Endothelial cell of umbilical vein (primary cell): ENCODE measurements around the gene C16orf89. TPM values are rescaled to one million over a fixed set of nuclear protein-coding genes. Genes with fewer than 3 reads are reported as not detected.

Experiments used
- BruUV-seq: library from RNA; stranded (reverse); fragments of 400-500 nt; replicated peaks from 2 replicates; lab custom pipeline; 2021; lab: Mats Ljungman, UMichigan
- CTCF ChIA-PET: fragments of 300-600, 350-600 bp; sonication (Branson Sonifier 250); formaldehyde crosslinking; loops from one replicate; lab custom pipeline; 2021; ENCODE audit warnings: antibody characterized with exemption, inconsistent platforms; lab: Charles Lee
- POLR2A ChIA-PET: fragments of 300-600, 350-600 bp; sonication (Branson Sonifier 250); formaldehyde crosslinking; loops from one replicate; lab custom pipeline; 2021; ENCODE audit warnings: antibody characterized with exemption, inconsistent platforms; lab: Charles Lee
- DNase-seq: peaks from one replicate; pipeline ENCODE4 v3.0.0-alpha.2; 2011; ENCODE audit warnings: low read depth, low spot score
- FAIRE-seq: peaks from 2 replicates; lab custom pipeline; 2011; peaks lifted over from hg19 to GRCh38; lab: Jason Lieb, UNC
- H2AFZ ChIP-seq: 2 replicates; pipeline ENCODE4 v1.6.0; 2012; ENCODE audit warnings: low read depth, low read length, control low read depth, inconsistent platforms
- H3K27ac ChIP-seq: 2 replicates; pipeline ENCODE4 v1.5.1; 2011; ENCODE audit warnings: low read depth, mild to moderate bottlenecking, control low read depth, low read length, moderate library complexity; ENCODE audit not compliant: insufficient read depth
- H3K27me3 ChIP-seq, 2 experiments: 2 replicates each; pipeline versions ENCODE4 v1.6.0 to v1.6.1; 2011; ENCODE audit warnings: low read length in 2 of 2, mixed read lengths in 1 of 2; ENCODE audit not compliant: control insufficient read depth in 2 of 2, insufficient read depth in 2 of 2
- H3K36me3 ChIP-seq, 2 experiments: 2 replicates in 1 of 2; 3 replicates in 1 of 2; pipeline ENCODE4 v1.5.1; 2011; ENCODE audit warnings: low read length in 2 of 2, mild to moderate bottlenecking in 1 of 2, moderate library complexity in 1 of 2; ENCODE audit not compliant: control insufficient read depth in 2 of 2, insufficient read depth in 2 of 2; ENCODE audit errors: extremely low read depth in 1 of 2
- H3K4me1 ChIP-seq: 3 replicates; pipeline ENCODE4 v1.5.1; 2011; ENCODE audit warnings: mild to moderate bottlenecking, low read length; ENCODE audit not compliant: control insufficient read depth, insufficient read depth; ENCODE audit errors: extremely low read depth
- H3K4me2 ChIP-seq: 2 replicates; pipeline ENCODE4 v1.6.1; 2011; ENCODE audit warnings: low read length, control low read depth, mixed read lengths; ENCODE audit not compliant: insufficient read depth
- H3K4me3 ChIP-seq, 3 experiments: fragments of 200-600 bp in 1 of 3; sonication (generic), shearing (Covaris generic) in 1 of 3; replicated peaks in 1 of 3; 2 replicates each; pipeline ENCODE4 v1.5.1; 2011 to 2016; ENCODE audit warnings: control low read depth in 3 of 3, low read length in 3 of 3, mild to moderate bottlenecking in 2 of 3, inconsistent platforms in 1 of 3, low read depth in 1 of 3, moderate library complexity in 1 of 3; ENCODE audit not compliant: insufficient read depth in 1 of 3
- H3K79me2 ChIP-seq: 2 replicates; pipeline ENCODE4 v1.6.0; 2012; ENCODE audit warnings: low read length, inconsistent platforms; ENCODE audit not compliant: control insufficient read depth, insufficient read depth
- H3K9ac ChIP-seq: replicated peaks from 2 replicates; pipeline ENCODE3; 2011; ENCODE audit warnings: low read length, control low read depth; ENCODE audit not compliant: insufficient read depth; ENCODE audit errors: extremely low read depth
- H3K9me1 ChIP-seq: replicated peaks from 3 replicates; pipeline ENCODE4 v1.6.0; 2011; ENCODE audit warnings: mild to moderate bottlenecking, low read length; ENCODE audit not compliant: control insufficient read depth, insufficient read depth; ENCODE audit errors: extremely low read depth
- H3K9me3 ChIP-seq: replicated peaks from 2 replicates; pipeline ENCODE4 v1.5.1; 2012; ENCODE audit warnings: low read length, inconsistent platforms; ENCODE audit not compliant: control insufficient read depth, insufficient read depth
- H4K20me1 ChIP-seq: replicated peaks from 2 replicates; pipeline ENCODE3; 2011; ENCODE audit warnings: mild to moderate bottlenecking, low read length; ENCODE audit not compliant: control insufficient read depth, insufficient read depth; ENCODE audit errors: extremely low read depth
- CTCF ChIP-seq, 2 donors: IDR thresholded peaks; 1 replicate in 1 of 2; 2 replicates in 1 of 2; pipeline ENCODE4 v1.5.1; 2011; ENCODE audit warnings: low read length in 2 of 2, mild to moderate bottlenecking in 2 of 2, moderate library complexity in 2 of 2, control low read depth in 1 of 2, inconsistent platforms in 1 of 2, low read depth in 1 of 2; ENCODE audit not compliant: insufficient read depth in 1 of 2; ENCODE audit errors: extremely low read depth in 1 of 2
- EZH2 ChIP-seq: IDR thresholded peaks from 2 replicates; pipeline ENCODE4 v1.6.1; 2012; ENCODE audit warnings: borderline replicate concordance, low read depth, mild to moderate bottlenecking, moderate library complexity, low read length, inconsistent platforms; ENCODE audit not compliant: severe bottlenecking
- FOS ChIP-seq: IDR thresholded peaks from 2 replicates; pipeline ENCODE4 v1.6.1; 2011; ENCODE audit warnings: mild to moderate bottlenecking, low read length, moderate library complexity, borderline replicate concordance; ENCODE audit not compliant: insufficient read depth
- GATA2 ChIP-seq: IDR thresholded peaks from 2 replicates; pipeline ENCODE4 v1.7.0; 2011; ENCODE audit warnings: low read depth, mild to moderate bottlenecking, moderate library complexity, mixed read lengths, low read length; ENCODE audit not compliant: insufficient read length, insufficient read depth
- JUN ChIP-seq: IDR thresholded peaks from 2 replicates; pipeline ENCODE4 v1.6.1; 2011; ENCODE audit warnings: borderline replicate concordance, low read depth; ENCODE audit not compliant: insufficient read length, insufficient read depth
- MAX ChIP-seq: IDR thresholded peaks from 2 replicates; pipeline ENCODE4 v1.6.1; 2011; ENCODE audit not compliant: insufficient read depth, insufficient read length
- MYC ChIP-seq: IDR thresholded peaks from one replicate; pipeline ENCODE4 v1.6.1; 2011; ENCODE audit warnings: mild to moderate bottlenecking, low read depth, low read length
- POLR2A ChIP-seq: IDR thresholded peaks from 2 replicates; pipeline ENCODE4 v1.6.1; 2012; ENCODE audit warnings: low read depth, mild to moderate bottlenecking, control low read depth, low read length
- POLR2AphosphoS5 ChIP-seq: IDR thresholded peaks from 2 replicates; pipeline ENCODE4 v1.6.1; 2012; ENCODE audit warnings: low read depth, mild to moderate bottlenecking, control low read depth, low read length, moderate library complexity; ENCODE audit not compliant: insufficient read depth
- dilution Hi-C: fragments of 300-500 bp; cut with MboI; formaldehyde crosslinking; loops from one replicate; pipeline ENCODE4 v1.15.0; 2019; ENCODE audit warnings: low sequenced_read_pairs; ENCODE audit not compliant: extremely low pct_ligation_motif_present
- intact Hi-C: fragments of 100-400 bp; cut with micrococcal nuclease; formaldehyde crosslinking; loops from one replicate; pipeline ENCODE4 v1.10.0; 2022
- polyA plus RNA-seq, 4 experiments: library from polyadenylated mRNA; depleted of rRNA in 3 of 4; stranded (reverse) in 3 of 4; unstranded in 1 of 4; fragments of >200 nt; gene quantifications; 2 replicates each; pipeline versions ENCODE4 v1.2.1 to v1.2.3, GENCODE V29; 2011 to 2012; ENCODE audit warnings: missing spikeins in 1 of 4
- total RNA-seq: library from RNA; stranded (reverse); gene quantifications from 2 replicates; pipeline ENCODE4 v1.2.3, GENCODE V29; 2021

The C16orf89 gene
- total and polyA plus RNA-seq, 2 donors (not counting 3 experiments of a cell fraction or from before 2014, with no cell fraction given): not detected

- no peak overlapping the region for H3K4me3 ChIP-seq
- no peaks in the 10 kb centered on the region for H3K9me3 ChIP-seq
- H2AFZ ChIP-seq: no peak overlapping the region
- FAIRE-seq (no peak), DNase-seq (no peak)
- H3K9ac ChIP-seq: no peak overlapping the region
- dilution Hi-C loops (no loop called here), intact Hi-C loops (no loop called here)
- no peak overlapping the region for H3K4me2 ChIP-seq
- peaks cover 9% of the 10 kb centered on the region for H3K79me2 ChIP-seq
- ChIA-PET CTCF (interaction anchor here (1.2 kb wide), 1 partner anchor 12 kb away, joined by 3 read pairs; no protein-coding TSS in a partner anchor), POLR2A (no interaction called here)
- no peaks in the 10 kb centered on the region for H3K27me3 ChIP-seq
- TF ChIP-seq POLR2A (no peak), MAX (no peak), FOS (no peak), MYC (no peak), JUN (no peak), EZH2 (no peak), POLR2AphosphoS5 (no peak), GATA2 (no peak), CTCF (IDR thresholded peaks at IDR 0.05; ENCODE audit: extremely low read depth in 1 of 2, insufficient read depth in 1 of 2, low read depth in 1 of 2, low read length in 2 of 2) (no peak)
- no peaks in the 10 kb centered on the region for H4K20me1 ChIP-seq
- BruUV-seq: no TSS peak
- no peaks in the 10 kb centered on the region for H3K9me1 ChIP-seq
- no peaks in the 10 kb centered on the region for H3K36me3 ChIP-seq
- H3K4me1 ChIP-seq: peaks cover 8% of the 10 kb centered on the region
- H3K27ac ChIP-seq: no peak overlapping the region
These were observed 4.1 kb upstream of the C16orf89 start for GRCh38 chr16:5069854-5070253.
